Neural cell (in vitro differentiated cells): Measurements from ENCODE around the gene ZNF324. TPM values are rescaled to one million over a fixed set of nuclear protein-coding genes. Genes with fewer than 3 reads are reported as not detected.

ENCODE experiments used
- H2AFZ ChIP-seq: fragments of 200-600, 300-800 bp; sonication (generic), shearing (Covaris generic); 2 replicates; pipeline ENCODE4 v1.6.0; 2014; ENCODE audit warnings: low read depth, mild to moderate bottlenecking, antibody characterized with exemption, low read length, moderate library complexity
- H3F3A ChIP-seq: fragments of 200-600 bp; shearing (Covaris generic); 2 replicates; pipeline ENCODE4 v1.6.1; 2016; ENCODE audit warnings: mild to moderate bottlenecking, moderate library complexity, mixed read lengths, antibody characterized with exemption, low read length; ENCODE audit not compliant: insufficient read depth, poor library complexity, severe bottlenecking
- H3K27ac ChIP-seq: fragments of 200-600, 300-800 bp; sonication (generic), shearing (Covaris generic); 2 replicates; pipeline ENCODE4 v1.5.1; 2014; ENCODE audit warnings: mild to moderate bottlenecking, low read length, moderate library complexity
- H3K27me3 ChIP-seq: fragments of 300-800, 200-600 bp; sonication (generic), shearing (Covaris generic); 2 replicates; pipeline ENCODE4 v1.6.0; 2014; ENCODE audit warnings: mild to moderate bottlenecking, low read depth, low read length, moderate library complexity; ENCODE audit not compliant: insufficient read depth
- H3K36me3 ChIP-seq: fragments of 300-800, 200-600 bp; sonication (generic), shearing (Covaris generic); 2 replicates; pipeline ENCODE4 v1.5.1; 2014; ENCODE audit warnings: mild to moderate bottlenecking, antibody characterized with exemption, low read length, moderate library complexity; ENCODE audit not compliant: insufficient read depth
- H3K4me2 ChIP-seq: fragments of 300-800, 200-600 bp; sonication (generic), shearing (Covaris generic); 2 replicates; pipeline ENCODE4 v1.6.0; 2014; ENCODE audit warnings: mild to moderate bottlenecking, low read length
- H3K4me3 ChIP-seq: fragments of 300-800, 200-600 bp; sonication (generic), shearing (Covaris generic); 2 replicates; pipeline ENCODE4 v1.5.1; 2014; ENCODE audit warnings: mild to moderate bottlenecking, low read length, moderate library complexity
- H3K79me2 ChIP-seq: fragments of 200-600 bp; shearing (Covaris generic); replicated peaks from 2 replicates; pipeline ENCODE4 v1.6.0; 2014; ENCODE audit warnings: mild to moderate bottlenecking, low read length, moderate library complexity; ENCODE audit not compliant: insufficient read depth
- H3K9ac ChIP-seq: fragments of 300-800, 200-600 bp; sonication (generic), shearing (Covaris generic); 2 replicates; pipeline ENCODE4 v1.6.1; 2016; ENCODE audit warnings: mild to moderate bottlenecking, low read length, mixed read lengths
- H3K9me2 ChIP-seq: fragments of 200-600 bp; shearing (Covaris generic); 2 replicates; pipeline ENCODE4 v1.6.1; 2016; ENCODE audit warnings: mild to moderate bottlenecking, low read length, mixed read lengths; ENCODE audit not compliant: insufficient read depth
- H3K9me3 ChIP-seq: fragments of 200-600, 300-800 bp; sonication (generic), shearing (Covaris generic); 2 replicates; pipeline ENCODE4 v1.6.1; 2016; ENCODE audit warnings: mild to moderate bottlenecking, mixed run types, low read length, moderate library complexity, mixed read lengths
- H4K20me1 ChIP-seq: fragments of 200-600 bp; shearing (Covaris generic); 2 replicates; pipeline ENCODE4 v1.6.1; 2016; ENCODE audit warnings: mild to moderate bottlenecking, mixed run types; ENCODE audit not compliant: insufficient read depth
- CTCF ChIP-seq: fragments of 450-650 bp; IDR thresholded peaks from 2 replicates; pipeline ENCODE4 v1.5.1; 2014; ENCODE audit warnings: antibody characterized with exemption, mild to moderate bottlenecking, moderate library complexity; ENCODE audit not compliant: poor library complexity, severe bottlenecking
- EP300 ChIP-seq: fragments of 450-650 bp; conservative IDR thresholded peaks from 2 replicates; pipeline ENCODE4 v1.6.1; 2014; ENCODE audit warnings: antibody characterized with exemption, mild to moderate bottlenecking, moderate library complexity; ENCODE audit not compliant: poor library complexity, severe bottlenecking
- EZH2 ChIP-seq: fragments of 200-600, 300-800 bp; shearing (Covaris generic), sonication (generic); IDR thresholded peaks from 2 replicates; pipeline ENCODE4 v1.6.1; 2014; ENCODE audit warnings: antibody characterized with exemption, low read length, borderline replicate concordance, mild to moderate bottlenecking; ENCODE audit not compliant: insufficient read depth, poor library complexity, severe bottlenecking
- MXI1 ChIP-seq: fragments of 450-650 bp; conservative IDR thresholded peaks from 2 replicates; pipeline ENCODE4 v1.6.1; 2014; ENCODE audit warnings: antibody characterized with exemption, mild to moderate bottlenecking; ENCODE audit not compliant: poor library complexity, severe bottlenecking
- POLR2AphosphoS5 ChIP-seq: IDR thresholded peaks from 2 replicates; pipeline ENCODE4 v1.6.1; 2012
- RAD21 ChIP-seq: fragments of 450-650 bp; conservative IDR thresholded peaks from 2 replicates; pipeline ENCODE4 v1.6.1; 2014; ENCODE audit warnings: antibody characterized with exemption, mild to moderate bottlenecking, moderate library complexity
- REST ChIP-seq: IDR thresholded peaks from 2 replicates; pipeline ENCODE4 v1.6.1; 2012; ENCODE audit warnings: borderline replicate concordance
- SMC3 ChIP-seq: fragments of 450-650 bp; conservative IDR thresholded peaks from 2 replicates; pipeline ENCODE4 v1.6.1; 2014; ENCODE audit warnings: antibody characterized with exemption, mild to moderate bottlenecking, moderate library complexity; ENCODE audit not compliant: poor library complexity
- TAF1 ChIP-seq: IDR thresholded peaks from 2 replicates; pipeline ENCODE4 v1.6.1; 2012; ENCODE audit warnings: low read depth
- polyA plus RNA-seq: library from polyadenylated mRNA; depleted of rRNA; stranded (reverse); fragments of >200 nt; gene quantifications from 2 replicates; pipeline ENCODE4 v1.2.3, GENCODE V29; 2014

Gene ZNF324
- polyA plus RNA-seq, 1 donor from 2014 or later: 12.5 TPM

GRCh38 chr19:58451358-58452101 is 15.3 kb upstream of the ZNF324 start, which contains the start of gene ZNF324B:
Gene ZNF324B (plus strand): TSS chr19:58451622. CDS start chr19:58453702, 2,080 bp downstream.
- Histone ChIP-seq H3K27ac (peak within 1 kb of the TSS; percentile 59), H3F3A (no peaks in the 10 kb centered on the region), H3K4me2 (peak within 1 kb of the TSS; percentile 59), H3K36me3 (no peaks in the 10 kb centered on the region), H3K9ac (peak within 1 kb of the TSS; percentile 78), H3K27me3 (no peaks in the 10 kb centered on the region), H2AFZ (peak within 1 kb of the TSS; percentile 45), H3K79me2 (no peaks in the 10 kb centered on the region), H4K20me1 (no peaks in the 10 kb centered on the region), H3K4me3 (peak within 1 kb of the TSS; percentile 98), H3K9me2 (no peaks in the 10 kb centered on the region), H3K9me3 (no peaks in the 10 kb centered on the region)
- TF ChIP-seq RAD21: peak; percentile 48
- peak; percentile 55 for TF ChIP-seq TAF1
- peak; percentile 56 for TF ChIP-seq SMC3
- no peak for TF ChIP-seq EZH2
- TF ChIP-seq MXI1: peak; percentile 95
- peak; percentile 54 for TF ChIP-seq REST
- TF ChIP-seq CTCF: no peak
- TF ChIP-seq EP300: peak; percentile 60
- peak; percentile 84 for TF ChIP-seq POLR2AphosphoS5

GRCh38 chr19:58453743-58454142 is 13.1 kb upstream of the ZNF324 start:
- H3K9me2 ChIP-seq: no peaks in the 10 kb centered on the region
- H3K27me3 ChIP-seq: no peaks in the 10 kb centered on the region
- H4K20me1 ChIP-seq: no peaks in the 10 kb centered on the region
- H2AFZ ChIP-seq: no peak overlapping the region
- H3K4me3 ChIP-seq: no peak overlapping the region
- no peaks in the 10 kb centered on the region for H3K79me2 ChIP-seq
- no peaks in the 10 kb centered on the region for H3K36me3 ChIP-seq
- no peak overlapping the region for H3K4me2 ChIP-seq
- no peak overlapping the region for H3K9ac ChIP-seq
- H3F3A ChIP-seq: no peaks in the 10 kb centered on the region
- no peaks in the 10 kb centered on the region for H3K9me3 ChIP-seq
- TF ChIP-seq RAD21: no peak
- TF ChIP-seq EP300: no peak
- no peak overlapping the region for H3K27ac ChIP-seq
